Daoy (cell line): ENCODE measurements around the gene NUDCD3. TPM values are rescaled to one million over a fixed set of nuclear protein-coding genes. Genes with fewer than 3 reads are reported as not detected.

ENCODE experiments used
- DNase-seq: peaks from one replicate; pipeline ENCODE4 v3.0.0-alpha.2; 2015; ENCODE audit warnings: low read depth
- total RNA-seq: library from RNA; depleted of rRNA; stranded (reverse); fragments of >200 nt; shearing (Covaris generic); gene quantifications from 2 replicates; pipeline ENCODE4 v1.2.3, GENCODE V29; 2014

The NUDCD3 gene
- total RNA-seq, 1 experiment from 2014 or later = 95.7 TPM

- no peak for DNase-seq
Observed at GRCh38 chr7:44384586-44385433, 105.6 kb downstream of the NUDCD3 start.

GRCh38 chr7:44383566-44383965 lies 106.9 kb downstream of the NUDCD3 start:
- DNase-seq = peak; percentile 41

- DNase-seq = no peak
Observed at GRCh38 chr7:44382459-44383265, 107.8 kb downstream of the NUDCD3 start.

GRCh38 chr7:44381494-44382220 lies 108.8 kb downstream of the NUDCD3 start:
- no peak for DNase-seq

GRCh38 chr7:44380831-44381493 lies 109.5 kb downstream of the NUDCD3 start:
- DNase-seq = no peak

GRCh38 chr7:44380189-44380830 lies 110.1 kb downstream of the NUDCD3 start:
- no peak for DNase-seq

GRCh38 chr7:44379366-44380188 lies 110.9 kb downstream of the NUDCD3 start:
- DNase-seq = peak; percentile 65

GRCh38 chr7:44378744-44379143 lies 111.7 kb downstream of the NUDCD3 start:
- DNase-seq = peak; percentile 89

GRCh38 chr7:44377681-44378421 lies 112.6 kb downstream of the NUDCD3 start:
- no peak for DNase-seq

GRCh38 chr7:44377134-44377463 lies 113.4 kb downstream of the NUDCD3 start:
- DNase-seq = no peak

- DNase-seq = no peak
Observed at GRCh38 chr7:44376429-44377133, 113.9 kb downstream of the NUDCD3 start.

- DNase-seq = no peak
Observed at GRCh38 chr7:44375926-44376342, 114.5 kb downstream of the NUDCD3 start.

GRCh38 chr7:44375236-44375699 lies 115.2 kb downstream of the NUDCD3 start:
- DNase-seq = no peak

- DNase-seq = no peak
Observed at GRCh38 chr7:44374007-44374763, 116.3 kb downstream of the NUDCD3 start.

- DNase-seq = no peak
Observed at GRCh38 chr7:44373418-44373740, 117.1 kb downstream of the NUDCD3 start.

- DNase-seq = no peak
Observed at GRCh38 chr7:44372560-44373417, 117.7 kb downstream of the NUDCD3 start.

GRCh38 chr7:44368885-44369284 lies 121.6 kb downstream of the NUDCD3 start:
- DNase-seq = no peak
